GM21529 (cell line): ENCODE measurements around the gene ANGPTL2.

Experiments used
- ATAC-seq: cut with Tn5 transposase; IDR thresholded peaks from one replicate; pipeline ENCODE4 v1.9.1; 2021; ENCODE audit not compliant: unreplicated experiment

Gene ANGPTL2

DNA sequence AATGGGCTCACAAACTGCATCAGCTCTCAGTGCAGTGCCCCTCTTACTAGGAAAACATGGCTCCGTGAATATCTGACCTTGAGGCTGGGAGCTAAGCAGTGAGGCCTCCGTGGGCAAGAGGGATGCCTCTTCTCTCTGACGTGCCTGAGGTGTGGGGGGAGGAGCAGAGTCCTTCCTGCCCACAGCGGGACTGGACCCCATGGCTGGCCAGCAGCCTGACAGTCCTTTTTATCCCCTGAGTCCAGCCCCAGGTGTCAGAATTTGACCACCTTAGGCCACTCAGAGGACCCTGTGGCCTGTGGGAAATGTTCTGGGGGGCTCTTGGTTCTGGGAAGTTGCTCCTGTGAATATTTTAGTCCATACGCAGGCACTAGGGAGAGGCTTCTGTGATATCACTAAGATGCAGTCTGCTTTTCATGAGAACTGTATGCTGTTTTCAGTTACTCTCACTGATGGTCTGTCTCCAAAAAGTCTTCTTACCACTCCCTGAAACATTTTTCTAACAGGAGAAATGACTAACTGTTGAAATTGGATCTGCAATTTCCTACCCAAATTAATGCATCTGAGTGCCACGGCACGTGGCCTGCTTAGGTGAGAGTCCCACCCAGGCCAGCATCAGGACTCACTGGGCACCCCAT, 23.4 kb downstream of the ANGPTL2 start:
- ATAC-seq, result no peak

- ATAC-seq, result no peak
Observed at GRCh38 chr9:127097683-127098082, 24.8 kb downstream of the ANGPTL2 start.

DNA sequence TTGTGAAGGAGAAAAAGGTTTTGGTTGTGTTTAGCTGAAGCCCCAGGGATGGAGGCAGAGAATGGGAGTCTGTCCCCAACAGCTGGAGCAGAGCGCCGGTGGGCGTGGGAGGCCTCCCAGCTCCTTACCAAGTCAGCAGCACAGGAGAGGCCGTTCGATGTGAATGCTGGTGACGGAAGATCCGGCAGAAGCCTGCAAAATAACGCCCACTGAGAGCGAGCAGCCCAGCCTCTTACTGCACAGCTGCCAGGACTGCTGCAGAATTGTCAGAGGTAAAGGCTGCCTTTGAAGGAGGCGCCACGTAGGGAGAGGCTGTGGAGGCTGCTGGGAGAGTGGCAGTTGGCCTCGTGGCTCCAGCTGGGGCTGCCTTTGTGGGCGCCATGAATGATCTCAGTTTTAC, 26.2 kb downstream of the ANGPTL2 start:
- no peak for ATAC-seq

- ATAC-seq, result no peak
Observed at GRCh38 chr9:127095411-127095810, 27.0 kb downstream of the ANGPTL2 start.

- ATAC-seq, result no peak
Observed at GRCh38 chr9:127093319-127094020, 29.0 kb downstream of the ANGPTL2 start.

GRCh38 chr9:127092041-127092608, 30.3 kb downstream of the ANGPTL2 start:
- ATAC-seq, result no peak

DNA sequence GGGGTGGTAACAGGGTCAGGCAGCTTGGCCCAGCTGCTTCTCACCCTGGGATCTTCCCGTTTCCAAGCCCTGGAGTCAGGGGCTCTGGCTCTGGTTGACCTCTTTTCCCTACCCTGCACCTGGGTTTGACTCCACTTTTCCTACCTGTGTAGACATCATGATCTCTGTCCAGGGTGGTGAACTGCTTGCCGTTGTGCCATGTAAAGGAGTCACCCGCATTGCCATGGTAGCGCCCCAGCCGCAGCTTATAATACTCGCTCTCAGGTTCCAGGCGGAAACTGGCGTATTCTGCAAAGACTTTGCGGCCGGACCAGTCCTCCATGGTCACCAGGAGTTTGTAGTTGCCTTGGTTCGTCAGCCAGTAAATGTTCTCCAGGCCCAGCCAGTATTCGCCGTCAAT, 30.9 kb downstream of the ANGPTL2 start:
- no peak for ATAC-seq

- ATAC-seq, result no peak
Observed at GRCh38 chr9:127090341-127090985, 32.0 kb downstream of the ANGPTL2 start.

DNA sequence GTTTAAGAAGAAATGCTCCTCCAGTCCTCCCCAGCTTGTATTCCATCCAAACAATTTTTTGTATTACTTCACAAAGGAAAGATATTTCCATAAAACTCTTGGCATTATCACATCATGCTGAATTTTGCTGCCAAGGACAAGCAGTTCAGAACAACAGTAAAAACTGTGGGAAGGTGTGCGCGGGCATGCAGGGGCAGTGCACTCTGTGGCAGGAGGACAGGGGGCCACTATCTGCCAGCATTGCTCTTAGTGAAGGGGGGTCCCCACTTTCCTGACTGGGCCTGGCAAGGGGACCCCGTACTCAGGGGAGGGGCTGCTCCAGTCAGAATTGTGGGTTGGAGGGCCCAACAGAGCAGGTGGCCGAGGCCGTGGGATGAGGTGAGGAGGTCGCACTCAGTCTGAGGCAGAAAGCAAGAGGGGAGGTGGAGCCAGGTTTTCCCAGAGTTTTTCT, 32.8 kb downstream of the ANGPTL2 start:
- ATAC-seq, result no peak

DNA sequence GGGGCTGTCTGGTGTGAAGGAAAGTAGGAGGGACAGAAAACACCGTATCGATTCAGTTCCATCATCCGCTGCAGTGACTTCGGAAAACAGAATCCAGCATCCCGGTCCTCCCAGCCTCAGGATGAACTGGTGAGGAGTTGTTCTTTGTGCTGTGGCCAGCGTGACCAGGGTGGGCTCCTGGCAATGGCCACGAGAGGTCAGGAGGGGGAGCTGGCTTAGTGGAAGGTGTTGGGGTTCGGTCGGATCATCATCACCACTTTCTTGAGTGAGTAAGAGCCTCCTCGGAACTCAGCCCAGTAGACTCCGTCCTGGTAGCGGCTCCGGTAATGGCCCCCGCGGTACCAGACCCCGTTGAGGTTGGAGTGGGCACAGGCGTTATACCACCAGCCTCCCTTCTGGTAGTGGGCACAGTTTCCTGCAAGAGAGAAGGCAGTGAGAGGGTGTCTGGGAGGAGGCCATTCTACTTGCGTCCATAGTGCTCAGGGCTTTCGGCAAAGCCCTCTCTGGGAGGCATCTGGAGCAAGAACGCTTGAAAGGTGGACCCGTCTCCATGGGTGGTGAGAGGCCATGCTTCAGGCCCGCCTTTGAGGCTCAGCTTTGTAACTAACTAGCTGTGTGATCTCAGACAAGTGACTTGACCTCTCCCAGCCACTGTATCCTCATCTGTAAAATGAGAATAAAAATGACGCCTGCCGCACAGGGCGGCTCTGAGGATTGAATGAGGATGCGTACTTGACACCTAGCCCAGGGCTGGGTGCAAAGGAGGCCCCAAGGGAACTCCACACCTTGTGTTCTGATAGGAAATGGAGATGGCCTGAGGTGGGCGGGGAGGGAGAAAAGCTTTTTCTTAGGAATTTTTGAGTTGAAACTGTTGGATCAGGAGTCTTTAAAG, 33.5 kb downstream of the ANGPTL2 start:
- ATAC-seq, result no peak

DNA sequence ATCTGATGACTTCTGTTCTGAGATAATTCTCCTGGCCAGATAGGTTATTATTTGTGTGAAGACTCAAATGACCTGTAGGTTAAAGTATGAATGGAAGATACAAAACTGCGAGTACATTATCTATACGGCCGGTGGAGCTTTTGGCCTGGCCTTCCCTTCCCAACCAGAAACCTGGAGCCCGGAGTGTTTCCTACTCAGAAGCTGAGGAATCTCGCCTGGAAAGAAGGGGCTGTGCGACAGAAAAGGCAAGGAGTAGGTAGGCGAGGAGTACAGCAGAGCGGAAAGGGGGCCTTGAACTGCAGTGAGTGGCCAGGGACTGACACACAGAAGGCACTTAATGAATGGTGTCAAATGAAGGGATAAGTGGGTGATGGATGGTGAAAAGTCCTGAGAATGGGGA, 34.6 kb downstream of the ANGPTL2 start:
- no peak for ATAC-seq

DNA sequence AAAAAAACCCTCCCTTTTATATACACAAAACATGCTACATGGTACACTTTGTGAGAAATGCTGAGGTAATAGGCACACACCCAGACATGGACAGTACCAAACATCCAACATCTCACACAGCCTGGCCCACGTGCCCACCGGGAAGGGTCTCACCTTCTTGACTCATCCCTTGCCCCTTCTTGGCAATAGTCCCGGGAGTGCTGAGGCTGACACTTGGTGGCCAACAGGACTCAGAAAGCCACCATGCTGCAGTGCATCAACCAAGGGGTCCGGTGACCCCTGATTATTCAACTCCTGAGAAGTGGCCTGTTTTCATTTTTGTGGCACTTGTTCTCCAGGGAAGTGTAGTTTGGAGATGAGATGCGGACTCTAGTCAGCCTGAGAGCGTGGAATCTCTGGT, 35.0 kb downstream of the ANGPTL2 start:
- ATAC-seq, result no peak

DNA sequence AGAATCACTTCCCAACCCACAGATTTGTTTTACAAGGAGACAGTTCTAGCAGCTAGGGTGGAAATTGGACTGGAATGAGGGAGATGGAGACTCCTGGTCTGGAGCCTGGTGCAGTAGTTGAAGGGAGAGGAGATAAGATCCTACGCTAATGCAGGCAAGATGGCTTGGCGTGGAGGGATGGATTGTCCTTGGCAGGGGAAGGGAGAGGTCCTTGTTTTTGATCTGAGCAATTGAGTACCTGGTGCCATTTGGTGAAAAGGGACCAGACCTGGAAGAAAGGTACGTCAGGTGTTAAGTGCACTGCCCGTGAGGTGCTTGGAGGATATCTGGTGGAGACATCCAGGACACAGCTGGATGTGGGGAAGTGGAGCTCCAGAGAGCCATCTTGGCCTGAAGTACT, 35.7 kb downstream of the ANGPTL2 start:
- ATAC-seq, result no peak

GRCh38 chr9:127085186-127085585, 37.2 kb downstream of the ANGPTL2 start:
- no peak for ATAC-seq

GRCh38 chr9:127084076-127085039, 38.1 kb downstream of the ANGPTL2 start:
- ATAC-seq, result no peak

- ATAC-seq, result no peak
Observed at GRCh38 chr9:127083138-127083980, 39.1 kb downstream of the ANGPTL2 start.

DNA sequence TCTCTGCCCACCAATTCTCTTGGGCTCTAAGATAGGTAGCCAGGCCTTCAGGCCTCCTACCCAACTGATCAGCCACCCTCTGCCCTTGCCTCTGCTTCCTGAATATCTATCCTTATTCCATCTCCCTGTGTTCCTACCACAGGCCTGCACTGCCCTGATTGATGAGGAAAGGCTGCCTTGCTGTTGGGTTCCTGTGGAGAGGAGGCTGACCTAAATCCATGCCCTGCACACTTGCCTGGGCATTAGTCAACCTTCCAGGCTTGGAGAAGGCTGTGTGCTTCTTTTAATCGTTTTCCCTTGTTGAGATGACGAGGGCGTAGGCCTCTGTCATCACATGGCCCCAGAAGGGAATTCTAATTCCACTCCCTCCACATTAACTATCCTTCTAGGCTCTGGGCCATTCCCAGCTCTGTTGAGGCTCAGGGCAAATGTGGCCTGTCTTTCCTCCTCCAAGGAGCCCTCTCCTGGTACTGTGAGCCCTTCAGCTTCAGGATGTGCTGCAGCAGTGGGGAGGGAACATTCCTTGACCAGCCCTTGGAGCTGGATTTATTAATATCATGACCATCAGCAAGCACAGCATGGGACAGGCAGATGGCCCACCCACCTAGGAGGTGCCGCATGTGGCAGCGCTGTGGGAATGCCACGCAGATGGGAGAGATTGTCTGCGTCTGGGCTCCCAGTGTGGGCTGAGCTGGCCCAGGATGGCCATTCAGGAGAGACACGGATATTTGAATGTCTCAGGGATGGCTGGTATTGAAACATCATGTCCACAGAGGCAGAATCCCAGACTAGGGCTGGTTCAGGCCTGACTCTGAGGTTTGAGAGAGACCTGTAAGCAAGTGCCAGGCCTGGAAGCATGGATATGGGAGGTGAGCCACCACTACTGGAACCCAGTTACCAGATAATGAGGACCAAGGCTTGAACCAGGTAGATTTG, 40.9 kb downstream of the ANGPTL2 start:
- no peak for ATAC-seq
